Islet of Langerhans (tissue), 1 donor: Measurements from ENCODE around the gene WIZ.

Experiments used
- FAIRE-seq: peaks from one replicate; lab custom pipeline; 2011; peaks lifted over from hg19 to GRCh38; lab: Jason Lieb, UNC

WIZ gene

DNA sequence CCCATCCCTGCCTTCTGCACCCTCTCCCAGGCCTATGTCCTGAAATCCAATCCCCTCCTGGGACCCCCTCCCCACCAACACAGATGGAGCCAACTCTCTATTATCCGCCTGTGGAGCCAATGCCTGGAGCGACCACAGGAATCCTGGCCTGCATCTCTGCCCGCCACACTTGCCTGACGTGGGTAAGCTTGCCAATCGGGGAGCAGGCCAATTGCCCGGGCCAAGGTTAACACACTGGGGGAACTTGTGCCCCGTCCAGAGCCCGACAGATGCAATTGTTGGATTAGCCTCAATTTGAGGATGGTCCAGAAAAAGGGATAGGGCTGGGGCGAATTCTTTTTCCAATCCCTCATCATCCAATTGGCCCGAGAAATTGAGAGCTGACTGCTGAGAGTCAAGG lies 5.9 kb downstream of the WIZ start:
- FAIRE-seq, result no peak

DNA sequence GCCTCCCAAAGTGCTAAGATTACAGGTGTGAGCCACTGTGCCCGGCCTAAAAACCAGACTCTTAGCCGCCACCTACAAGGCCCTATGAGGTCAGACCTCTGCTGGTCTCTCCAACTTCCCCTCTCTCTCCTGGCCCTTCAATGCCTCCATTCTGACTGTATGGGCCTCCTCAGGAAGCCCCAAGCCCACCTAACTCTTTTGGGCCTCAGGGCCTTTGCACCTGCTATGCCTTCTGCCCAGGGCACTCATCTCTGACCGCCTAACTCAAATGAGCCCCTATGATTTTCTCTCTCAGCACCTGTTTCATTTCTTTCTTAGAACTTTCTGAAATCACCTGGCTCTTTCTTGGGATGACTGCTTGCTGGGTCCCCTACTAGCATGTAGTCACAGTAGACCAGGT lies 6.4 kb downstream of the WIZ start:
- FAIRE-seq, result no peak

DNA sequence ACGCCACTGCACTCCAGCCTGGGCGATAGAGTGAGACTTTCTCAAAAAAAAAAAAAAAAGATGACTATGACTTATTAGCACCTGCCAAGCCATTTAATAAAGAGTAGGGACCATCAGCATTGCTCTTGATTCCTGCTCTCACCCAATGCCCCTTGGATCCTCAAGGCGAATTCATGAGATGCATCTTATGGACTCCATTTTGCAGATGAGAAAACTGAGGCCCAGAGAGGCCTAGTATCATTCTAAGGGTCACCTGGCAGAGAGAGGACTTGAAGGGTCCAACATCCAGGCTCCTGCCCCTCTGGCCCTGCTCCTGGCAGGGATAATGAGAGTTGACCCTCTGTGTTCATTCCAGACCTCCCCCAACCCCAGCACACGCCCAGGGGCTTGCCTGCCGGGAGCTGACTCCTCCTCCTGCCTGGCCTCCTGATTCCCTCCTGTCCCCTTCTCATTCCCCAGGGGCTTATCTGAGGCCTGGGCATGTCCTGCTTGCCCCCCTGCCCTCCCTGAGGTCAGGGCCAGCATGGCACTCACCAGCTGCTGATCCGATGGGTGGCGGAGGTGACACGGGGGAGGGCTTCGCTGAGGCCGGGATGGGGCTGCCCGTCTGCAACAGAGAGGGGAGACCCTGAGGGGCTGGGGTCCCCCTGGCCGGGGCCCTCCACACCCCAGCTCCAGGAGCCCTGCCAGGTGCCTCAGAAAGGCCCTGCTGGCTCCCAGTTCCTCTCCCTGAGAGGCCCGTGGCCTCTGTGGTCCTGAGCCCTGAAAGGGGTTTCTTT lies 7.4 kb downstream of the WIZ start:
- no peak for FAIRE-seq

DNA sequence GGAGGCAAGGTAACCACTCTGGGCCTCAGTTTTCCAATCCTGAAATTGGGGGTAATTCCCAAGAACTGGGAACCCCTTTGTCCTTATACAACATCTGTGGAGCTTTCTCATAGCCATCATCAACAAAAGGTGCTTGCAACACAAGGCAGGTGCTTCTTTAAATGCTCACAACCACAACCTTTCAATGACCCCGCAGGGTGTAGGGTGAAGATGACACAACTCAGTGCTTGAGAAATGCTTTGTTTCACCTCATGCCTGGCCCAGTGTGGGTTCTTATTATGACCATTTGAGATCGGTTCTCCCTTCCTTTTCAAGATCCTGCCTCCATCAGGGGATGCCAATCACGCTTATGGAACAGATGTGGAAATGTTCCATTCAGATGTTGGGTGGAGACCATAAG lies 8.4 kb downstream of the WIZ start:
- FAIRE-seq, result no peak

DNA sequence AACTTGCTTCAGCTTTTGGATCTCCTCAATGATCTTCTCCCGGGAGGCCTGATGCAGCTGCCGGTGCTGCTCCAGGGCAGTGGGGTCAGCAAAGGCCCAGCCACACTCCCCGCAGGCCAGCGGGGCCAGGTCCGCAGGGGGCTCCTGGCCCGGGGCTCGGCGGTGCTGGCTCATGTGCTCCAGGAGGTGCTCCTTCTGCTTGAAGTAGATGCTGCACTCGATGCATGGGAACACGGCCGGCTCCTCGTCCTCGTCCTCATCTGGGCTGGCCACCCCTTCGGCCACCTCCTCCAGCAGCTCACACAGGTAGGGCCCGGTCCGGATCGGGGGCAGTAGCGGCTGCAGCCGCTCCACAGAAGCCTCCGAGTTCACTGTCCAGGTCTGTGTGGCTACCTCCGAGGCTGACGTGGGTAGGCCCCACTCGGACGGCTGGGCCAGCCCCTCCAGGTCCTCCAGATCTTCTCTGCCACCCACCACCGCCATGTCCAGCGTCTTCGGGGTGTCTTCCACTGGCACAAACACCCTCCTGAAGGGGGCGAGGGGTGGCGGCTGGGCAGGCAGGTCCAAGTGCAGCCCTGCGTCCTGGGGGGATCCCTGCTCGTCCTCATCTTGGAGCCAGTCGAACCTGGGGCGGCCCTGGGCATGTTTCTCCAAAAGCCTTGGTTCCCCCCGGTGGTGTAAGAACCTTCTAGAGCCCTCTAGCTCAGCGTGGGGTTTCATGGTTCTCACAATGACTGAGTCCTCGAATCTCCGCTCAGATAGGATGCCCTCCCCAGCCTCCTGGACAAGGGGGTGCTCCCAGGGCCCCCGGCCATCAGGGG lies 9.7 kb downstream of the WIZ start:
- no peak for FAIRE-seq

DNA sequence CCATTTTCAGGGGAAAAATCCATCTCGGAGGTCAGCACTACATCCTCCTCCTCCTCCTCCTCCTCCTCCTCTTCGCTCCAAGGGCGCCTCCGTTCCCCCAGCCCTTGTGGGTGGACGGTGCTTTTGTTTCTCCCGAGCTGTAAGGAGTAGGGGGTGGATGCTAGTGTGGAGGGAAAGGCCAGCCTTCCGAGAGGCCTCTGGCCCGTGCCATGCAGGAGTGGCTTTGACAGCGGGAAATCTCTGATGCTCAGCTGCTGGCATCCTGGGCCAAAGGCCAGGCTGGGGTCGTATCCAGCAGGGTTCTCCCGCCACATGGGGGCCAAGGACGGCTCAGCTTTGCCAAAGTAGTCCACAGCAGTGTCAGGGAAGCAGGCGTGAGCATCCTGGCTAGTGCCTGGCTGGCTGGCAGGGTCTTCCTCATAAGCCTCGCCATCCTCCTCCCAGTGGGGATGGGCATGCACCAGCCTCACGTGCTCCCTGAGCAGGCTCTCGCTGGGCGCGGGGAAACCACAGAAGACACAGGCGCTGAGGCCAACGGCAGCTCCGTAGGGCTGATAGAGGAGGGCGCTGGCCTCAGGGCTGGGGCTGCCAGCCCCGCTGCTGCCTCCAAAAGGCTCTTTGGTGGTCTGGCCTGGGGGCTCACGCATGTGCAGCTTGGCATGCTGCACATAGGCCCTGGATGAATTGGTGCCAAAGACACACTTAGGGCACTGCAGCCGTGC lies 10.5 kb downstream of the WIZ start:
- FAIRE-seq, result no peak

DNA sequence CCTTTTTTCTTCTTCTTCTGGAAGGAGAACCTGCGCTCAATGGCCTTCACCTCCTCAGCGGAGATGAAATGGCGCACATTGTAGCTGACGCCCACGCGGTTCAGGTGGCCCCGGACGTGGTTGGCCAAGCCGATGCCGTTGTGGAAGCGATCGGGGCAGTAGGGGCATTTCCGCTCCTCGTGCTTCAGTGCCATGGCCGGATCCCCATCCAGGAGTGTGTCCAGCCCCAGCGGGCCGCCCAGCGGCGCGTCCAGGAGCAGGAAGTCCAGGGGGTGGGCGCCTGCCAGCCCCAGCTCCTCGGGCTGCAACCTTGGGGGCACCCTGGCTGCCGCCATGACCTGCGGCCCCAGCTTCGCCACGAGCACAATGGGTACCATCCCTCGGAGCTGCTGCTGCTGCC lies 11.2 kb downstream of the WIZ start:
- FAIRE-seq, result no peak

DNA sequence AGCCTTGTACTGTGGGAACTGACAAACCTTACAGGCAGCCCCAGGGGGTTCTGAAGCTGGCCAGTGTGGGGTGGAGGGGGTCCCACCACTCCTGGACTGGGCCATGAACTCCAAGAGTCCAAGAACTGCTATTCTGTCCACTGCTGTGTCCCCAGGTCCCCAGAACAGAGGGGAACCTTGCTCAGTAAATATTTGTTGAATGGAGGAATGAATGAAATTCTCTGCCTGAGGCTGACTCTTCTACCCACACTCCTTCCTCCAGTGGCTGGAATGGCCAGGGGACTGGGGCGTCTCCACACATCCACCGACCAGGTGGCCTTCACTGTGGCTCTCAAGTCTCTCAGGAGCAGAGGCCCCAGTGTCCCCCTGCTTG lies 11.6 kb downstream of the WIZ start:
- FAIRE-seq, result no peak

DNA sequence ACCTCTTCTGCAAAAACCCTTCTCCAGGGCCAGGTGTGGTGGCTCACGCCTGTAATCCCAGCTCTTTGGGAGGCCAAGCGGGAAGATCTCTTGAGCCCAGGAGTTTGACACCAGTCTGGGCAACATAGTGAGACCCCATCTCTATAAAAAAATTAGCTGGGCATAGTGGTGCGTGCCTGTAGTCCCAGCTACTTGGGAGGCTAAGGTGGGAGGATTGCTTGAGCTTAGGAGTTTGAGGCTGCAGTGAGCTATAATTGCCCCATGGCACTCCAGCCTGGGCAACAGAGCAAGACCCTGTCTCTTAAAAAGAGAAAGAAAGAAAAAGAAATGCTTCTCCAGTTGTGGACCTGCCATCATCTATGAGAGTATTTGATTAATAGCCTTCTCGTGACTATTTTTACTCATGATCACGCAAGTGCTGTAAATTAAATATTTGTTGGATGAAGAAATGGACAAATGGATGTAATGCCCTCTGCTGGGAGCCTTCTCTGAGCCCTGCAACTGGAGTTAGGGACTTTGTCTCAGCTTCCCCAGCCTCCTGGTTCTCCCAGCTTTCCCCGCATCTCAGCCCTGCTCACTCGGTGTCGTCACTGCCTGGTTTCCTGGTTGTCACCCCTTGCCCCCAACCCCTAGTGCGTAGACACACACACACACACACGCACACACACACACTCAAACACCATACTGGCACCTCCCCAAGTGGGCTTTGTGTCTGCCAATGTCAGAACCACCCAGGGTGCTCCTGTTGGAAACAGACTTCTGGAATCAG lies 12.2 kb downstream of the WIZ start:
- no peak for FAIRE-seq

DNA sequence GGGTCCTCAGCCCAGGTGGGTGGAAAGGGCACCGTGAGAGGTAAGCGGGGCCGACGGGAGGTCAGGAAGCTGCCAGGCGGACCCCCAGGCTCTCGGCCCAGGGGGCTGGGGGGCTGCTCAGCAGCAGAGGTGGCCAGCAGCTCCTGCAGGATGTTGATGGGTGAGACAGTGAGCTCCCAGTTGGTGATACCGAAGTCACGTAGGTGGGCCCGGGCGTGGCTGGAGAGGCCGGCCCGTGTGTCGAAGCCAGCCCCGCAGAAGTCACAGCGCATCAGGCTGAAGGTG lies 13.0 kb downstream of the WIZ start:
- no peak for FAIRE-seq

DNA sequence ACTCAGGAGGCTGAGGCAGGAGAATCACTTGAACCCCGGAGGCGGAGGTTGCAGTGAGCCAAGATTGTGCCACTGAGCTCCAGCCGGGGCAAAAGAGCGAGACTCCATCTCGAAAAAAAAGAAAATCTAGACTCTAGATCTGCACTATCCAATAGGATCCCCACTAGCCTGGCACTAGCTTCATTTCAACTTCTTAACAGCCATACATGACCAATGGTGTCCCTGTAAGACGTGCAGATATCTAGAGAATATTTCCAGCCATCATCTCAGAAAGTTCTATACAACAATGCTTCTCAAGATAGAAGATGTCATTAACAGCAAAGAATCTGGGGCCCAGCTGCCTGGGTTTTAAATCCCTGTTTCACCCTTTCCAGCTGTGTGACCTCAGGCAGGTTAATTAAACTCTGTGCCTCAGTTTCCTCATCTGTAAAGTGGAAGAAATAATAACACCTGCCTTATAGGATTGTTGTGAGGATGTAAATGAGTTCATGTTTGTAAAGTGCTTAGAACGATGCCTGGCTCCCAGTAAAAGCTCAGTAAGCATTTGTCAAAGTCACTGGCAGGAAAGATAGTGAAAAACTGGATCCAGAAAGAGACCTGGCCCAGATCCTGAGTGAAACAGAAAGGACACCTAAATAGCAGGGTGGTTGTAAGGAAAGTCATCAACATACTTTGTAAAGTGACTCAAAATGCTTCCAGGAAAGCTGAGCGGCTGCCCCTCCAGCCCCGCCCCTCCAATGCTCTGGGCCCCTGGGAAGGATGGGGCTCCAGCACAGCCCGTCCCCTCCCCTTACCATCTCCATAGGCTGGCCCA lies 13.5 kb downstream of the WIZ start:
- no peak for FAIRE-seq

DNA sequence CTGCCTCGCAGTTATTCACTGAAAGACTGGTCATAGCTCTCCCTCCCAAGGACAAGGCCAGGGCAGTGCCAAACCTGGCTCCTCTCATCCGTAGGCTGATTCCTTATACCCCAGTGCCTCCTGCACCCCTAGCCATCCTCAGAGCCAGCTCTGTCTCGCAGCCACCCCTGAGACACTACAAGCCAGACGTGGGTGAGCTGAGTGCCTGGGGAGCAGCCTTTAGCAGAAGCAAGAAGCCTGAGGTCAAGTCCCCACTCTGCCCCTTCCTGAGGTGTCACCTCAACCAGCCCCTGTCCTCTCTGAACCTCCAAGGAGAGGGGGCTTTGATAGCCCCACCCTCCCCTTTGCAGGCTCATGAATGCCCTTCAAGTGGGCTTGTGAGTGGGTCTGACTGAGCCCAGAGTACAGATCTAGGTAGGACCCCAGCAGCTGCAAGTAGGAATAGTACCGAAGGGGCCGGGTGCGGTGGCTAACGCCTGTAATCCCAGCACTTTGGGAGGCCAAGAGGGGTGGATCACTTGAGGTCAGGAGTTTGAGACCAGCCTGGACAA lies 16.2 kb downstream of the WIZ start:
- no peak for FAIRE-seq

DNA sequence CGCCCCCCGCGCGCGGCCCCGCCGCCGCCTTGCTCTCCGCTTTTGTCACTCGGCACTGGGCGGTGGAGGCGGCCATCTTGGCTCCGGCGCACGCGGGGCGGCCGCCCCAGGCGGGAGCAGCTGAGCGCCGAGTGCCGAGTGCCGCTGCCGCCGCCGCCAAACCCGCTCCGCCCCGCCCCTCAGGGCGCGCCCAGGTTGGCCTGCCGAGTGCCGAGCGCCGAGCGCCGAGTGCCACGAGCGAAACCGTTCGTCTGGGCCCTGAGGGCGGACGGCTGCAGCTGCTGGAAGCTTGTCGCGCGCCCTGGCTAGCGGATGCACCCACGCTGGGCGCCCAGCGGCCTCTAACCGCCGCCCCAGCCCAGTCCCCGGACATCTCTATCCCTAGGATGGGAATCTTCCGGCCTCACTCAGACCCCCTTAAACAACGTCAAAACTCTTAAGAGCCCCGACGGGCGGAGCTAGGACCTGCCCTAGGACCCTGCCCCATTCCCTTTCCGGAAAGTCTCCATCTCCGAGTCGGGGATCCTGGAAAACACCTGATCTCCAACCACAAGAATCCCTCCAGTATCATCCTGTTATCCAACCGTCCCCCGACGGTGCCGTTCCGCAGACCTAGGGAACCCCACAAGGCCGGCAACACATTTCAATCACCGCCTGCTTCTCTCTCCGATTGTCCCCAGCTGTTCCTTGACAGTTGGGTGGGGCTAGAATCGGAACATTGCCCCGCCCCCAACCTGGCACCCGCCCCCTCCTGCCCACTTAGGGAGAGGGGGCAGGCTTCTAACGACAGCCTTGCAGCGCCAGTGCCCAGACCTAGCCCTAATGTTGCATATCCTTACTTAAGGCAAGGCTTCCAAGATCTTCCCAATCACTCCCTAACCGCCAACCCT lies 16.9 kb downstream of the WIZ start:
- FAIRE-seq, result no peak

DNA sequence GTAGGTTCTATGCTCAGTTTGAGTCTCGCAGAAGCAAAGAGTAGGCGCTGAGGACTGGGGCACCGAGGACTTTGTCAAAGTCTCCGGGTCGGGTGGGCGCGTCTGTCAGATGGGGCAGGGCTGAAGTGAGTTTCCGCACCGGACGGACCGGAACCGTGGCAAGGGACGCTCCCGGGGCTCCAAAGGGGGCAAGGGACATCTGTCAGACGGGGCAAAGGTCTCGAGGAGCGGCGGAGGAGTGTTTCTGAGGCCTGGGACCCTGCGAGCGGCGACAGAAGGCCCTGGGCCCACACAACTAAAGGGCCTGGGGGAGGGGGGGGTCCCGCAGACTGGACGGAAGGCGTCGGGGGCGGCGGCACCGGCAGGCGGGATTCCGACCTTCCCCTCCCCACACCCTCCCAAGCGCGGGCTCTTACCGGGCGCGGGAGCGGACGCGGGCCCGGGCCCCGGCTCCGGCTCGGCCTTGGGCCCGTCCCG lies 17.7 kb downstream of the WIZ start:
- no peak for FAIRE-seq

DNA sequence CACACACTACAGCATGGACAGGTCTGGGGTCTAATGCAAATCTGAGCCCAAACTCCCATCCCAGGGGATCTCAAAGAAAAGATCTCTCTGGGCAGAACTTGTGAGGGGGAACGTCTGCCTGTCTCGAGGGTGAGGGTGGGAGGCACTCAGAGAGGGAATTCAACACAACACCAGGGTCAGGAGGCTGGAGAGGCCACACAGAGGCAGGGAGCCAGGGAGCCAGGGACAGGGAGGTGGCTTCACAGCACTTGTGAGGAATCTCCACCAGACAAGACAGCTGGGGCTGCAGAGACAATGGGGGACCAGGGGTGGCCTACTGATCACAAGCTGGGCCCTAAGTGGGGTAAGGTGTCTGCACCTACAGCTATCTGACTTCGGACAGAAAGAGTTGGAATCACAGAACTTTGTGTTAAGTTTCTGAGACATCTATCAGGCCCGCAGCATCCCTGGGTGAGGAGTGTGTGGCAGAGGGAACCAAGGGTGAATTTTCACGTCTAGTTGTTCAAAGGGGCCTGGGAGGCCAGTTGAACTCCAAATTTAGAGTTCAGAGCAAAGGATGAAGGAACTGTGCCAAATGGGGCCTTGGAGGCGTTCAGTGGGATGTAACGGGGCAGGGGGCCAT lies 18.2 kb downstream of the WIZ start:
- no peak for FAIRE-seq

DNA sequence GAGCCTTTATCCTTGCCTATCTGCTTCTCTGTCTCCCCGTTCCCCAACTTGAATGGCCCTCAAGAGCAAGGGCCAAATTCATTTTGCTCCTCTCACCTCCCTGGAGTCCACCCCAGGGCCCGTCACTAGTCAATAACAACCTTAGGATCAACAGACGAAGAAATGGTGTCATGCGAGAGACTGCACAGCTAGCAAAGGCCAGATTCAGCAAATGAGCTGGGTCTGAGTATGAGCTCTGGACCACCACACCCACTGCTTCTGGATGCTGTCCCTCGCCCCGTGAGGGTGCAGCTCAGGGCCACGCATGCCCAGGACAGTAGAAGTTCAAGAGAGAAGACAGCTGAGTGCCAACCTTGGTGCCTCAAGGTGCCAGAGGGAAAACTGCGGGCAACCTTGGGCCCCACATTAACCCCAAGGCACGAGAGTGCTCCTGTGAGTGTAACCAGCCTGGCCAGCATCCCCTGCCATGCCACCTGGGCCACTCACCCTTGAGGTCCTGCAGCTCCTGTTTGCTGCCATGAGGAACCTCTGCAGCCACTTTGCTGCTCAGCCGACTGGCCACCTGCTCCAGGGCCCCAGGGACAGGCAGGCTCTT lies 19.1 kb downstream of the WIZ start:
- no peak for FAIRE-seq

DNA sequence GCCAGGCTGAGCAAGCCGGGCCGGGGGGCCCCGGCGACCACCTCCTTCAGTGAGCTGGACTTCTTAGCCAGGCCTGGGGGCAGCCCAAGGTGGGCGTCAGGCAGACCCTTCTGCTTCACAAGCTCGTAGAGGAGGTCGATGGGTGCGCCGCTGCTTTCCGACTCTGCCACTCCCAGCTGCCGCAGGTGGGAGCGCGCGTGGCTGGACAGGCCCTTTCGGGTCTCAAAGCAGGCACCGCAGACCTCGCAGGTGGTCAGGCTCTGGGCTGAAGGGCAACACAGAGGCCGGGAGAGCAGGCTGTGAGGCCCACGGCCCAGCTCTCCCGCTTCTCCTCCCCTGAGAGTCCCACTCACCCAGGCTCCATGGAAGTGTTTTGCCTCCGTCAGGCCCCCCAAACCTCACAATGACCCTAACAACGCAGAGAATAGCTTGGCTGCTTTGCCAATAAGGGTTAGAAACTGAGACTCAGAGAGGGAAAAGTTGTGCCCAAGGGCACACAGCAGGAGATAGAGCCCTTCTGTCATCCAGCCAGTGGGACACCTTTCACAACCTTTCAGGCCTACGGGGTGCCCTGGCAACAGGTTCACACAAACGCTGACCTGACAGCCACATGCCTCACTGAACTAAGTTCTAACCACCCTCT lies 19.8 kb downstream of the WIZ start:
- FAIRE-seq, result no peak

DNA sequence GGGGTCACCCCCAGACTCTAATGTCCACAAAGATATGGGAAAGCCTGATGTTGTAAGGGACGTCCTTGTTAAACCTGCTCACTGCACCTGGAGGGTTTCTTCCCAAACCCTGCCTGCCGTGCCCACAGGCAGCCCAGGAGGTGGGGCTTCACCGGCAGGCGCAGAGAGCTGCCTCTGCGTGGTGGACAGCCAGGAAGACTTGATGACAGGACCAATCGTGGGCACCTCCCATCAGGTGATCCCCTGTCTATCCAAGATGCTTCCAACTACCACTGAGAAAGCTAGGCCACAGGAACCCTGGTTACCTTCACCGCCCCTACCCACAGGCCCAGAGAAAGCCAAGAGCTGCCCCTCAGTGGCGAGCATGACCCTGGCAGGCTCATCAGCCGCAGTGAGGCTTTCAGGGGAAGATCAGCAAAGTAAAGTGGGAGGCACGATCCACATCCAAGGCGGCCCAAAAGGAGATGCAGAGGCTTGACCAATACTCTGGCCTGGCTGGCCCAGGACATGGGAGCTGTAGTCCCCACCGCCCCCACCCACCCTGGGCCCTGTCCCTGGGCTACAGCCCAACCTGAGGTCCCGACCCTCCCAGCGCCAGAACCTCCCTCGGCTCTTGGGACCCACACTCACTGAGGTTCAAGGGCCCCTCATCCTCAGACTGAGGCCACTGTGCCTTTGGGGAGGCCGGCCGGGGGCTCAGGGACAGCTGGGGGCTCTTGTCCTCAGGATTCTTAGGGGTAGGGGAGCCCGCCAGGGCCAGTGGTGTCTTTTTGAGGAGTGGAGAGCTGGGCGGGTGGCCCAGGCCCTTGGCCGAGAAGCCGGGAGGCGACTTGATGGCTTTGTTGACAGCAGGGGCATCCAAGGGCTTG lies 20.6 kb downstream of the WIZ start:
- FAIRE-seq, result no peak
